GM19035 (cell line): ENCODE data around the gene NCOA6.

ENCODE experiments used
- ATAC-seq: cut with Tn5 transposase; IDR thresholded peaks from one replicate; pipeline ENCODE4 v1.9.1; 2021; ENCODE audit not compliant: unreplicated experiment

NCOA6 gene

DNA sequence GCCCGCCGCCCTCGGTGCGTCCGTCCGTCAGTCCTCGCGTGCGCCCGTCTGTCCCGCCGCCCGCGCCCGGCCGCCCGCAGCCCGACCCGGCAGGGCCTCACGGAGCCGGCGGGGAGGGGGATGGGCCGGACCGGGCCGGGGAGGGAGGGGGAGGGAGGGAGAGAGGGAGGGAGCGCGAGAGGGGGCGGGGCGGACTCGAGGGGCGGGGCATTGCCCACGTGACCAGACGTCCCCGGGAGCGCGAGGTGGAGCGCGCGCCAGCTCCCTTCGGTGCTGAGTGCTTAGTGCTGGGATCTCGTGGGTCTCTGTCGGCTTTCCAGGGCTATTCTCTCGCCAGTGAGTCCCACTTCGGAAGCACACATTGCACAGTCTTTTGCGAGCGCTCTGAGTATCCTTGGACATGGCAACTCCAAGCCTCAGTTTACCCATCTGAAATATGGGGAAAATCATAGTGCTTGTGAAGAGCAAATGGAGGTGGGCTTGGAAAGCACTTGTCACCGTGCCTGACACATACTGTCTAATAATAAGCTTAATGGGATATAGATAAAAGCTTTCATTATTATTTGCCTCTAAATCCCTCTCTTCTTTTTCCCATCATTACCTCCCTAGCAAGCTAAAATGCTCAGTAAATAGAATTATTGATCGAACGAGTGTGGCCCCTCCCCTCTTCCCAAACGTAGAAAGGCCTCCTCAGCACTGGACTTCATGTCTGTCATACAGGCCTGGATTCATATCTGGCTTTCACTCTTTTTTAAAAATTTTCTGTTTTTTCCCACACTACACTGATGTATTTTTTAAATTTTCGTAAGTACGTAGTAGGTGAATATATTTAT is at the start of gene NCOA6:
NCOA6 (minus strand) TSS at position 122 of the 833 bp plus-strand sequence. CDS start 43,296 bp downstream, outside the sequence.
- ATAC-seq, result peak; percentile 60

DNA sequence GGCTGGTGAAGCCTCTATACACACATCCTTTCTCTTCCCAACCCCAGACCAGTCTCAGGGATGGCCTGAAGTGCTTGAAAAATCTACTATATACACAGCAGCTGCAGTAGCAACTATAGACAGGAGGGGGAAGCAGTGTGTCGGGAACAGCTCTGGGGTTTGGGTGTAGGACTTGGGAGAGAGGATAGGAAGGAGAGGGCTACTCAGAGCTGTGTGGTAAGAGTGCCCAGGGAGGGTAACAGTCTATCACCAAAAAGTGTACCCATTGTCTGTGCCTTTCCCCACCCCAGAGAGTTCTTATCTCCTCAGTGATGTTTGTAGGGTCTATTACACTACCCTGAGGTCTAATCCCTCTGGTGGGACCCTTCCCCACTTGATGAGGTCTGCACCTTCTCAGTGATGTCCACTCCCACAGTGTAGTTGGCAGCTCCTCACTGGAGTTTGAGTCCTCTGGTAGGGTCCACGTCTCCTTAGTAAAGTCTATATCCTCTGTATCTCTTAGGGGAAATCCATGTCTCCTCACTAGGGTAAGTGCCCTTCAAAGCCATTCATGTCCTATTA is 48.7 kb upstream of the NCOA6 start:
- ATAC-seq, result no peak

DNA sequence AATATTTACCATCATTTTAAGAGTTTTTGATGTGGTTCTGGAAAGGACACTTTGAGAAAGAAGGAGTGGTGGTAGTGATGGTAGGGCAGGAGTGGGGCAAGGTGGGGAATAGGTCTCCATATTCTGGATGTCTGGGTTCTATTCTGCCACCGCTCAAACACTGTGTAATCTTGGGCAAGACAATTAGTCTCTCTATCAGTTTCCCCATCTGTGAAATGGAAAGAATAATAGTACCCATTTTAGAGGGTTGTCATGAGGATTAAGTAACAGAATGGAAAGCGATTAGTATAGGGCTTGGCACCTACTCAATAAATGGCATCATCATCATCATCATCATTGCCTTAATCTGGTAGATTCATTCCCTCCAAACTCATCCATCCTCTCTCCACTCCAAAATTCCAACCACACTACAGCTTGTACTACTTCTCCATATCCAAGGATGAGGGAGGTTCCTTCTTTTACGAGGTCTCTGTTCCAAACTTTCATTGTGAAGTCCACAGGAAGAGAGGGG is 48.2 kb upstream of the NCOA6 start:
- no peak for ATAC-seq

DNA sequence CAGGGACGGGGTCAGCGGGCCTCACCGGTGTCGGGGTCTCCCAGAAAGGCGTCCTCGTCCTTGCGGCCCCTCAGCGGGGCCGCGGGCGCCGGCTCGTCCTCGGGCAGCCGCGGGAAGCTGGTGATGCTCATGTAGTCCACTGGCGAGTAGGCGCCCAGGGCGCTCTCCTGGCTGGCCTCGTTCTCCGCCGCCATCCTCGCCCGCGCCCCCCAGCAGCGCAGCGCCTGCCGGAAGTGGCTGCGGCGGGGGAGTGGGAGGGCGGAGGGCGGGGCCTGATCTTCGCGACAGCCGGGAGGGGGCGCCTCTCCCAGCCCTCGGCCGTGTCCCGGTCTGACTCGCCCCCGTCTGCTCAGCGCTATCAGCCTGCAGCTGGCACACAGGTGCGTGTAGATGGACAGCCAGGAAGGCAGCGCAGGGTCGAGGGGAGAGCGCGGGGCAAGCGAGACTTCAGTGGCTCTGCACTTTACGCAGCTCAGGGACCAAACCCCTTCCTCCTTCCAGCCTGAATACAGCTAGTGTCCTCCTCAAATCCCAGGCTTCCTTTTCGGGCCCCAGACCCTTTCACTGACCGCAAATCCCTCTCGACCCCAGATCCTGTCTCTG is 47.3 kb upstream of the NCOA6 start, which contains the start of gene GGT7:
GGT7 (minus strand) TSS at position 235 of the 603 bp plus-strand sequence; CDS start at position 194, 41 bp downstream.
- ATAC-seq, result peak; percentile 51

DNA sequence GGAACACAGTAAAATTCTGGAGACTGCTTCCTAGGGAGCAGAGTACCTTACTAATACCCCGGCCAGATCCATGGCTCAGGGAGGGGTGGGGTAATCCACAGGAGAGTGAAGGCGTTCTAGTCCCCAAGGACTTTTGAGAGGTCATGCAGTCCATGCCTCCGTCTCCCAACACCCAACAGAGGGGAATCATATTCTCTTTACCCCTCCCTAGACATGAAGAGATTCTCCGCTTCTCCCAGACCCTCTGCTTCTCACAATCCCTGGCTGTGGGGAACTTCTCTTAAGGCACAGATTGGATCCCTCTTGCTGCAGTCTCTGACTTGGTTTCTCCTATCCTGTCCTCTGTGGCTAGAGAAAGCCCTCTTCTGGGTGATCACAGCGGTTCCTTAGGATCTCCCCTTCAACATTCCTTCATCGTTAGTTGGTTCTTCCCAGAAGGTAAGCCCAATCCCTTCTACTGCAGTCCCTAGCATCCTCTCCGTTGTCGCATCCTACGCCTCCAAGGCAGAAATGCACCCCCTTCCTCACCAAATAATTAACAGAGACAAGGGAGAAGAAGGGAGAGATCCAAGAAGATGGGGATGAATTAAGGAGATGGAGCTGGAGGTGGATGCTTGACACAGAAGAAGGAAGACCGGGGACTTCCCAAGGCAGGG is 46.6 kb upstream of the NCOA6 start:
- no peak for ATAC-seq

DNA sequence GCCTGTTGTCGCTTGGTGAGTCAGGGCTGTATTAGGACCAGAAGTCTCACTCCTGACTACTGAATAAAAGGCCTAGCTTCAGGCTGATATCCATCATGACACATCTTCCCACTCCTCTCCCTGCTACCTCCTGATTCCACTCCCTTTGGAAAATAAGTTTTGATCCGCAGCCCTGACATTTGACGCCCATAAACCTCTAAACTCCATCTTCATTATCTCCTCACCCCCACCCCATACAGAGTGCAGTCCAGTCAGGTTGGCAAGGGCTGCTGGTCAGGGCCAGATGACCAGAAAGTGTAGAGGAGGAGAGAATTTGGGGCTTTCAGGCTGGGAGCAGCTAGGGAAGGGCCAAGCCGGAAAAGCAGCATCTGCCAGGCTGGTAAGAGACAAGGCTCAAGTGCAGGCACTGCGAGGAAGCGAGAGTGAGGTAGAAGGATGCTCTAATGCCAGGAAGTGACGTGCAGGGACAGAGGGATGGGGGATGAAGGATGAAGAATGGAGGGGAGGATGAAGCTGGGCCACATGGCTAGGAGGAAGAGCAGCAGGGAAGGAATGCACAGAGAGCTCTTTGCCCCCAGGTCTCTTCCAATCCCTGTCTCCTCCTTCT is 46.0 kb upstream of the NCOA6 start:
- no peak for ATAC-seq

DNA sequence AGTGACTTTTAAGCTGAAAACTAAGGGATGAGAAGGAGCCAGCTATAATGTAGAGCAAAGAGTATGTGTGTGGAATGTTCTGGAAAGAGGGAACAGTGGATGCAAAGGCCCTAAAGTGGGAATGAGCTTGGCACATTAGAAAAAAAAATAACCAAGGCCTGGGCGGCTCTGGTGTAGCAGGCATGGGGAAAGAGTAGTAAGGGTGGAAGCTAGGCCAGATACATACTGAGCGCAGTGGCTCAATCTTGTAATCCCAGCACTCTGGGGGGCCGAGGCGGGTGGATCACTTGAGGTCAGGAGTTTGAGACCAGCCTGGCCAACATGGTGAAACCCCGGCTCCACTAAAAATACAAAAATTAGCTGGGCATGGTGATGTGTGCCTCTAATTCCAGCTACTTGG is 38.8 kb upstream of the NCOA6 start:
- ATAC-seq, result no peak

DNA sequence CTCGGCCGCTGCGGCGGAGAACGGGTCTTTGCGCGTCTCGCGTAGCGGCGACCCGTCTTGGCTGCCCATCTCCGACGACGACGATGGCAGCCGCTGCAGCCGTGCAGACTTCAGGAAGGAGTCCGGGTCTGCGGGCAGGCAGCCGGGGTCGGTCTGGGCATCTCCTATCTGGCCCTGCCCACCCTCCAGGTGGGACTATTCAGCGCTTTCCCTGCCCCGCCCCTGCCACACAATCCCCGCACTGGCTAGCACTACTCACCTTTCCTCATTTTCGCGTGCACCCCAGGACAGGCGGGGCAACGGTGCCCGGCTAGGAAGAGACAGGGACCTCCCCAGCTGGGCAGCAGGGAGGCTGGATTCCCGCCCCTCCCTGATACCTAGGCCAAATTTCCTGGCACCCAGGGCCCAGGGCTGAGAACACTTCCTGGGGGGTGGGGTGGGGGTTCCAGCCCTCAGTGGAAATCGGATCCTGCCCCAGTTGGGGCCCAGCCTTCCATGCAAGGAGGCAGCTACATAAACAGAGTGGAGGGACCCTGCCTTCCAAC is 38.0 kb upstream of the NCOA6 start:
- ATAC-seq, result no peak

DNA sequence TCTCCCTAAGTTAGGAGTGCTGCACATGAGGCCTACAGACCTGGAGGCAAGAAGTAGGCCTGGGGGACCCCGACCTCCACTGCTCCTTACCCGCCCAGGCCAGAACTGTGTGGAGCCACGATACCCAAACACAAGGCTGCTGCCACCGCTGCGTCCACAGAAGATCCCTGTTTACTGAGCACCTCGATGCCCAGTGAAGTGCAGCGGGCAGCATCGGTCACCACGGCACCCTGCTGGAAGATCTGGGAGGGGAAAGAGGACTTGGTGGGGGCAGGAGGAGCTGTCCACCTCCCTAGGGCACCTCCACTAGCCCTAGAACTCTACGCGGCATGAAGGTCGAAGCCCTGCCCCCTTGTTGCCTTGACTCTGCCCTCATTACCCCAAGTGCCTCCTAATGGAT is 37.3 kb upstream of the NCOA6 start:
- ATAC-seq, result no peak

DNA sequence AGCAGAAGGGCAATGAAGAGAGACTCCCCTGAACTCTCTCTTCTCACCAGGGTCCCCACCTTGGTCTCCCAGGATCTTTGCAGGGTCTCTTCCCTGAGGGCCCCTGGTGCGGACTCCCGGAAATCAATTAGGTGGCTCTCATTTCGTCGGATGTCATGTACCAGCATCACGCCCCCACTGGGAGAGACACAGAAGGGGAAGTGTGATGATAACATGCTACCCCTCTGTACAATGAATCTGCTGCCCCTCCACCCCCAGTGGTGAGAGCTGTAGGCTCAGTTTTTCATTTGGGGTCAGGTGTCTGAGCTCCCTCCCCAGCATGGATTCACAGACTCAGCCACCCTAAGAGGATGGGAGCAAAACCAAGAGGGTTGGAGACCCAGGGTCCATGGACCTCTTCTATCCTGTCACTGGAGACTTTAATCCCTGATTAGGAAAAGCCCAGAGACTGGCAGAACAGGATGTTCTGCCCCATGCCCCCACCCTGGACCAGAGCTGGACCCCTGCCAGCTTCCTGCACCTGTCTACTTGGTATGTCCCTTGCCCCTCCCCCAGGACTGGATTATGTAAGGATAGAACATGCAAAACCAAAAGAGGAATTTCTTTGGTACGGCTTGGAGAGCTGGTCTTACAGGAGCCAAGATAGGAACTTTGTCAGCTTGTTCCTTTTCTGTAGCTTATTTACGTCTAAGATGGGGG is 36.1 kb upstream of the NCOA6 start:
- no peak for ATAC-seq

DNA sequence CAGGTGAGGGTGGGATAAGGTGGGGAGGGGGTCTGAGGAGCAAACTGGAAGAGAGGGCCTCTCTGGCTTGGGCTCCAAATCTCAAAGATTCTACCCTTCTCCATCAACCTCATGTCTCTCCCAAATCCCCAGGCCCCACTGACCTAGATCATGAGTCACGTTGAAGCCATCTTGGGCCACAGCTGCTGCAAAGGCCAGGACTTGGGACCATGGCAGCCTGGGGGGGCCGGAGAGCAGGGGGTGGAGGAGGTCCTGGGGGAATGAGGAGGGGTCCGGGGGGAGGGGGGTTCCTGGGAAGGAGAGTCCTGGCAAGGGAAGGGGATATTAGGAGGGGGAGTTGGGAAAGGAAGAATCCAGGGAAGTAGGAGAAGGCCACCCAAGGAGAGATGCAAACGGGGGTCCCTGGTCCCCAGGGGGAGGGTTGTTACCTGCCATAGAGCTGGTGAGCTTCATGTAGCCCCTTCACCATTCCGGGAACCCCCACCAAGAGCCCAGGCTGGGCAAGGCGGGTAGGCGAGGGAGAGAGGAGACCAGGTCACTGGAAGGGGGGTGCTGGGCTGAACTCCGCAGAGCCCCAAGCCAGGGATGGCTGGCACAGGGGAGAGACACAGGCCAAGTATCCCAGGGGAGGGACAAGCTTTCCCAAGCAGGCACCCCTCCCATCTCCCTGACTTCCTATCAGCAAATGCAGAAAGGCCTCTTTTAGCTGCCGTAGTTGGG is 34.5 kb upstream of the NCOA6 start:
- ATAC-seq, result no peak

DNA sequence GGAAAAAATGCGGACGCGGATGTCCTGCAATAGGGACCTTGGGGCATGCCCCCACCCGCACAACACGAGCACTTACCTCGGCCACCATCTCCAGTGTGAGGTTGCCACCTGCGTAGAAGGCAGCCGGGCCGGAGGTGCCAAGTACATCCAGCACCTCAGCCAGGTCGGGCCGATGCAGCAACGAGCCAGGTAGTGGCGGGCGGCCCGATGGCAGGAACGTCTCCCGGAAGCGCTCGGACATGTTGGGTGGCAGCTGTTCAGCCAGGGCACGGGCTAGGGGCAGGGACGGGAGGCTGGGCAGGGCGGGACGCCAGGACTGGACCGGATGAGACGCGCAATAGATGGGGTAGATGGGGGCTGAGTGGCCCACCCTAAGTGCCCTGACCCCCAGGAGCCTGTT is 33.9 kb upstream of the NCOA6 start:
- no peak for ATAC-seq

DNA sequence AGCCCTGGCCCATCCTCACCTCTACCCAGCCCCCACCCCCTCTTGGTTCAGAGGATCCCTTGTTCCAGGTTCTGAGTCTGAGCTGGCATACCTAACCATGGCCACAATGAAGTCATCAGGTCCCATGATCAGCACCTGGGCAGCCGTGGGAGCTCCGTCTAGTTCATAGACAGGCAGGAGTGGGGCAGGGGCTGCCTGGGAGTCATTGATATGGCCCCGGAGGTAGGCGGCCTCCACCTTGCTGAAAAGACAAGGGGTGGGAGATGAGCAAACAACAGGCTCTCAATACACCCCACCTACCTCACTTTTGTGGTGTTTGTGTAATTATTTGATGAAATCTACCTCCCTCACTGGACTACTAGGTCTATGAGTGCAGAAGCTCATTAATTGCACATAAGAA is 26.8 kb upstream of the NCOA6 start:
- no peak for ATAC-seq

DNA sequence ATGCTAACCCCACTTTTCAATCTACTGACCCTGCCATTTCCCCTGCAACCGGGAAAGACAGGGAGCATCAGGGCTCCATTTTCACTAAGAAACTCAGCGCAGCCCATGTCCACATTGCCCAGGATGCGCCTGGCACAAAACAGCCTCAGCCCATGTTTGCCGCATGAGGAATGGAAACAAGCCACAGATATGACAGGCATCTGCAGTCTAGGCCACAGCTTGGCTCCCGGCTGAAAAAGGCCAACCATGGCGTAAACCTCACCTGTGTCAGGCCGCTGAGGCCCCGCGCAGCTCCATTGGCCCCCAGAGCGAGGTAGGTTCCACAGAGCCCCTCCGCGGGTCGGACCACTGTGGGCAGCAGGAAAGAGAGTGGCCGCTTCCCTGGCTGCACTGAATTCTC is 25.5 kb upstream of the NCOA6 start:
- no peak for ATAC-seq

DNA sequence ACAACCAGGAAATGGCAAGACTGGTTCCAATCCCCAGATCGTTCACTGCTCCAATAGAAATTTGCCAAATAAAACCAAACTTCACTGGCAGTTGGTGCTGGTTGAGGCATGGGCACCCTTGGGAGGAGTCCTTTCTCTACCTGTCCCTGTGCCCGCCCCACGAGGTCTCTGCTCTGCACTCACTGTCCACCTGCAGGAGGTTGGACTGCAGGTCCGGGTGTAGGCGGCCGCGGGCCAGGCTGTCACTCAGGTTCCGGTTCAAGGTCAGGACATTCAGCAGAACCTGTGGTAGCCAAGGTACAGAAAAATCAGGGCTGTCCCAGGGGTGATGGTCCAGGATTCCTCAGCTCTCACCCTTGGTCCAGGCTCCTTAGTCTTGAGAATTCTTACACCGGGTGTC is 24.3 kb upstream of the NCOA6 start:
- ATAC-seq, result no peak

DNA sequence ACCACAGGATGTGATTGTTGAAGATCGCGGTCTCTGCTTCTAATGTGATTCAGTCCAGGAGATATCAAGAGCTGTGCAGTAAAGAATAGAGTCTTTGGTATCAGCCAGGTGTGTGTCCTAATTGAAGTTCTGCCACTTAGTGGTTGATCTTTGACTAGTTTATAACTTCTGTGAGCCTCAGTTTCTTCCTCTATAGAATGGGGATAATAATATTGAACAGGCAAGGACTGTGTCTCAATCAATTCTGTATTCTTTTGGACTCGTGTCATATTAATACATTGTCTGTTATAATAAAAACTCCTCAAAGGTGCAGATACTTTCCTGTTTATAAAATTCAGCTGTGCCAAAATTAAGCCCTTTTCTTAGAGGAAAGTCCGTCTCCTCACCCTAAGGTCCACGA is 23.1 kb upstream of the NCOA6 start:
- no peak for ATAC-seq

DNA sequence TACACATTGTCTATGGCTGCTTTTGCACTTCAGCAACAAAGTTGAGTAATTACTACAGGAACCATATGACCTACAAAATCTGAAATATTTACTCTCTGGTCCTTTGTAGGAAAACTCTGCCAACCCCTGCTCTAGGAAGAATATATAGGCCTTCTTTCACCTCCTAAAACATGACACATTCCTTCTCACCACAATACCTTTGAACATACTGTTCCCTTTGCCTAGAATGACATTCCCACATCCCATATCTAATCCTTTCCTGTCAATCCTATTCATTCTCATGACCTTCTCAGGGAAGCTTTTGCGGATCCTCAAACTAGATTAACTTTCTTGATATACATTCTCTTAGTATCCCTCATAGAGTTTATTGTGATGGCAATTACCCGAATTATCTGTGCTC is 18.0 kb upstream of the NCOA6 start:
- no peak for ATAC-seq

DNA sequence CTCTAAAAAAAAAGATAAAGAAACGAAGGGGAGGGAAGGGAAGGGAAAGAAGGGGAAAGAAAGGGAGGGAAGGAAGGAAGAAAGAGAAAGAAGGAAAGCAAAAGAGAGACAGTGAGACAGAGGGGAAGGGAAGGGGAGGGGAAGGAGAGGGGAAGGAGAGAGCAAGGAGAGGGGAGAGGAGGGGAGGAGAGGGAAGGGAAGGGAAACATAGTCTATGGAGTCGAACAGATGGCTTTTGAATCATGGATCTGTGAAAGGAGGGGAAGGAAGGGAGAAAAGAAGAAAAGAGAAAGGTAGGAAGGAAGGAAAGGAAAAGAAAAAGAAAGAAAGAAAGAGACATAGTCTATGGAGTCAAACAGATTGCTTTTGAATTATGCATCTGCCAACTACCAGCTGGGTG is 16.7 kb upstream of the NCOA6 start:
- ATAC-seq, result no peak

DNA sequence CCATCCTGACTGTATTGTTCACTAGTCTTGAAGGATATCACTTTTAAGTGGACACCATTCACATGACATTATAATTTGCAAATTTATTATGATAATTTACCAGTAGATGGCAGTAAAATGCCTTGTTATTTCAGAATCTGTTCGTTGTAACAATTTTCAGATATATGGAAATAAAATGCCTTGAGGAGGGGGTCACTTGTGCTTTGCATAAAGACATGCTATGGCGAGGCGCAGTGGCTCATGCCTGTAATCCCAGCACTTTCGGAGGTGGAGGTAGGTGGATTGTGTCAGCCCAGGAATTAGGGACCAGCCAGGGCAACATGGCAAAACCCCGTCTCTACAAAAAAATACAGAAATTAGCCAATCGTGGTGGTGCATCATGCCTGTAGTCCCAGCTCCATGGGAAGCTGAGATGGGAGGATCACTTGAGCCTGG is 9.0 kb upstream of the NCOA6 start:
- no peak for ATAC-seq
